T-helper 2 cell treated with Interferon-gamma antibody and Interleukin-4, amounts not matched to agents 100 ng/mL and 5 ng/mL, for 36 hours (primary cell): ENCODE results near the gene CHCHD4. TPM values are rescaled to one million over a fixed set of nuclear protein-coding genes. Genes with fewer than 3 reads are reported as not detected.
"Not testable (repeated sequence)": the region's sequence is repeated elsewhere in the genome, so short reads cannot be mapped to it uniquely, and the experiment has no call there.

Experiments
- intact Hi-C: fragments of 100-400 bp; cut with micrococcal nuclease; formaldehyde crosslinking; loops from one replicate; pipeline ENCODE4 v1.15.1; 2023
- total RNA-seq: library from RNA; stranded (reverse); gene quantifications from 2 replicates; pipeline ENCODE4 v1.2.3, GENCODE V29; 2022

The CHCHD4 gene
- total RNA-seq, 1 donor from 2014 or later, result 17.8 TPM

- intact Hi-C loops, result loop anchor here (1.0 to 10.0 kb wide), 7 partner anchors 21 to 1083 kb away; partner anchors contain the start of genes CAPN7, CCDC174 and SLC6A6
Measured at GRCh38 chr3:14123308-14124222, 1.1 kb downstream of the CHCHD4 start.

- intact Hi-C loops, result loop anchor here (10.0 kb wide), 1 partner anchor 468 kb away; no protein-coding TSS in a partner anchor
Measured at GRCh38 chr3:14122301-14122700, 2.4 kb downstream of the CHCHD4 start.

- intact Hi-C loops, result loop anchor here (10.0 kb wide), 1 partner anchor 467 kb away; no protein-coding TSS in a partner anchor
Measured at GRCh38 chr3:14121859-14122258, 2.8 kb downstream of the CHCHD4 start.

- intact Hi-C loops, result loop anchor here (10.0 kb wide), 1 partner anchor 466 kb away; no protein-coding TSS in a partner anchor
Measured at GRCh38 chr3:14120921-14121448, 3.7 kb downstream of the CHCHD4 start.

GRCh38 chr3:14120111-14120920 is 4.4 kb downstream of the CHCHD4 start:
- intact Hi-C loops, result loop anchor here (10.0 kb wide), 1 partner anchor 466 kb away; no protein-coding TSS in a partner anchor

GRCh38 chr3:14119651-14120050 is 5.0 kb downstream of the CHCHD4 start:
- intact Hi-C loops, result loop anchor here (10.0 kb wide), 1 partner anchor 465 kb away; no protein-coding TSS in a partner anchor

- intact Hi-C loops, result no loop called here
Measured at GRCh38 chr3:14118400-14119381, 6.0 kb downstream of the CHCHD4 start.

GRCh38 chr3:14117468-14118399 is 6.9 kb downstream of the CHCHD4 start:
- intact Hi-C loops, result no loop called here

GRCh38 chr3:14113965-14114635 is 10.6 kb downstream of the CHCHD4 start:
- intact Hi-C loops, result no loop called here

- intact Hi-C loops, result no loop called here
Measured at GRCh38 chr3:14110699-14111098, 14.0 kb downstream of the CHCHD4 start.

GRCh38 chr3:14109821-14110220 is 14.8 kb downstream of the CHCHD4 start:
- intact Hi-C loops, result not testable (repeated sequence)

- intact Hi-C loops, result no loop called here
Measured at GRCh38 chr3:14097616-14098391, 26.9 kb downstream of the CHCHD4 start.

- intact Hi-C loops, result no loop called here
Measured at GRCh38 chr3:14096742-14097141, 27.9 kb downstream of the CHCHD4 start.

- intact Hi-C loops, result no loop called here
Measured at GRCh38 chr3:14093831-14094230, 30.8 kb downstream of the CHCHD4 start.

GRCh38 chr3:14092464-14092863 is 32.2 kb downstream of the CHCHD4 start:
- intact Hi-C loops, result no loop called here

GRCh38 chr3:14091959-14092358 is 32.7 kb downstream of the CHCHD4 start:
- intact Hi-C loops, result not testable (repeated sequence)

- intact Hi-C loops, result not testable (repeated sequence)
Measured at GRCh38 chr3:14087461-14087860, 37.2 kb downstream of the CHCHD4 start.
